ENCODE results near the gene EHMT1.
"Not testable (repeated sequence)": the region's sequence is repeated elsewhere in the genome, so short reads cannot be mapped to it uniquely, and the experiment has no call there.

The EHMT1 gene

DNA sequence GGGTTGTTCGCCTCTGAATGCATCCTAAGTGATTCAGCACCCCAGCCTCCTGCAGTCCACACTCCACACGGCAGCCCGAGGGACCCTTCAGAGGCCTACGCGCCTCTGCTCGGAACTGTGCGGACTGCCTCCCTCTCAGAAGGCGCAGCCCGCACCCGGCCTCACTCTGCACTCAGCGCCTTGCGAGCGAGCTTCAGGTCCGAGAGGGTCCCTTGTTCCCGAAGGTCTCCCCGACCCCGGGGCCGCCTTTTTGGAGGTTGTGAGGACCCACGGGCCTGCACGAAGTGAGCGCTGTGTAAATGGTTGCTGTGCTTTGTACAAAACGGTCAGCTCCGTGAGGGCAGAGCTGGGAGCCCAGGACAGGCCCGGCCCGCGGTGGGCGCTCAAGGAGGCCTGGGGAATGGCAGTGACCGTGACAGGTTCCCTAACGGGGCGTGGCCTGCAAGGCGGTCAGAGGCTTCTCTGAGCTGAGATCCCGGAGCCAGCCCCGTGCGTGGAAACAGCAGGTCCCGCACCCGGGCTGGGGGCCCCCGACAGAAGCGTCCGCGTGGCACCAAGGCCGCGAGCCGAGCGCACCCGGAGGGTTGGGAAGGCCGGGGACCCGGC lies 258.1 kb downstream of the EHMT1 start:
- DNase-seq, result no peak

DNA sequence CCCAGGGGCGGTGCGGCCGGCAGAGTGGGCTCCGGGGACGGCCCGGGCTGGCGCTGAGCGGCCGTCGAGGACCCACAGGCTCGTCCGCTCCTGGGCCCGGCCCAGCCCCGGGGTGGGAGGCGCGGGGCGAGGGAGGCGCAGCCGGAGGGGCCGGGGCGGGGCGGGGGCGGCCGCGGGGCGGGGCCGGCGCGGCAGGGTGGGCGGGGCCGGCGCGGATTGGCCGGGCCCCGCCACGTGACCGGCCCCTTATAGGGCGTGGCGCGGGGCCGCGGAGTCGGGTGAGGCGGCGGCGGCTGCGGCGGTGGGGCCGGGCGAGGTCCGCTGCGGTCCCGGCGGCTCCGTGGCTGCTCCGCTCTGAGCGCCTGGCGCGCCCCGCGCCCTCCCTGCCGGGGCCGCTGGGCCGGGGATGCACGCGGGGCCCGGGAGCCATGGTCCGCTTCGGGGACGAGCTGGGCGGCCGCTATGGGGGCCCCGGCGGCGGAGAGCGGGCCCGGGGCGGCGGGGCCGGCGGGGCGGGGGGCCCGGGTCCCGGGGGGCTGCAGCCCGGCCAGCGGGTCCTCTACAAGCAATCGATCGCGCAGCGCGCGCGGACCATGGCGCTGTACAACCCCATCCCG lies 258.8 kb downstream of the EHMT1 start, which contains the start of gene CACNA1B:
TSS of gene CACNA1B (plus strand) at position 277 of the 617 bp plus-strand sequence. CDS start at position 429, 152 bp downstream.
- not testable (repeated sequence) for DNase-seq

DNA sequence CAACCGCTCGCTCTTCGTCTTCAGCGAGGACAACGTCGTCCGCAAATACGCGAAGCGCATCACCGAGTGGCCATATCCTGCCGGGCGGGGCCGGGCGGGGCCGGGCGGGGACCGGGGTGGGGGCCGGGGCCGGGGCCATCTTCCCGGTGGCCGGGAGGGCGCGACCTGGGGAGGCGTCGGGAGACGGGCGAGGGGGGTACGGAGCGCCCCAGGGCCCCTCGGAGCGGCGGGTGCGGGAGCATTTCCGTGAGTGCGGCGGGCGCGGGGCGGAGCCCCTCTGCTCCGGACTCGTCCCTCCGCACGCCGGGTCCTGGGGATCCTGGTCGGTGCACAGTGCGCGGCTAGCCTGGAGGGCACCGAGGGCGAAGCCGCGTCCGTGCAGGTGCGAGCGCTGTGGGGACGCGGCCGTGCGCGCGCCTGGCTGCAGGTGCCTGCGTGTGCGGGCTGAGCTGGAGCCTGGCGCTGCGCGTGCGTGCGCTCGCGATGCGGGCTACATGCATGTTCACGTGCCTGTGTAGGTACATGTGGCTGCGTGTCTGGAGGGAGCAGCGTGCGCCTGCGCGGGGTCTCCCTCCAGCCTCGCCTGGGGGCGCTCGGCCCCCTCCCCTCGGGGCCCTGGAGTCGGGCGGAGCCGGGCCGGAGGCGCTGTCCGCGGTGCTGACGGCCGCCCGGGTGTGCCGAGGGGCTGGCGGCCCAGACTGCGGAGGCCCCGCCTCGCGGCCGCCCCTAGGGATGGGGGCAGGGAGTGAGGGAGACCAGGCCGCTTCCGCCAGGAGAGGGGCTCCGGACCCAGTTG lies 259.5 kb downstream of the EHMT1 start:
- DNase-seq, result peak; percentile 47

DNA sequence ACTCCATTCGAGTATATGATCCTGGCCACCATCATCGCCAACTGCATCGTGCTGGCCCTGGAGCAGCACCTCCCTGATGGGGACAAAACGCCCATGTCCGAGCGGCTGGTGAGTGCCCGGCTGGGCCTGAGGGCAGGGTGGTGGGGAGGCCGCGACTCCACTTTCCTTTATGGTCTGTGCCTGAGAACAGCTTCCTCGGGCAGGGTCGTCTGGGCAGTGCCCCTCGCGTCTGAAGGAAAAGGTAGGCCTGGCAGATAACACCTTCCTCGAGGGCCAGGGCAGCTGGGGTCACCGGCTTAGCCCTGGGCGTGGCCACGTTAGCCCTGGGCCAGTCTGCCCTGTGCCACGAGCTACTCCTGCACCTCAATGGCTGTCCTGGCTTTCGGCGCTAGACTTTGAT lies 260.2 kb downstream of the EHMT1 start:
- no peak for DNase-seq

DNA sequence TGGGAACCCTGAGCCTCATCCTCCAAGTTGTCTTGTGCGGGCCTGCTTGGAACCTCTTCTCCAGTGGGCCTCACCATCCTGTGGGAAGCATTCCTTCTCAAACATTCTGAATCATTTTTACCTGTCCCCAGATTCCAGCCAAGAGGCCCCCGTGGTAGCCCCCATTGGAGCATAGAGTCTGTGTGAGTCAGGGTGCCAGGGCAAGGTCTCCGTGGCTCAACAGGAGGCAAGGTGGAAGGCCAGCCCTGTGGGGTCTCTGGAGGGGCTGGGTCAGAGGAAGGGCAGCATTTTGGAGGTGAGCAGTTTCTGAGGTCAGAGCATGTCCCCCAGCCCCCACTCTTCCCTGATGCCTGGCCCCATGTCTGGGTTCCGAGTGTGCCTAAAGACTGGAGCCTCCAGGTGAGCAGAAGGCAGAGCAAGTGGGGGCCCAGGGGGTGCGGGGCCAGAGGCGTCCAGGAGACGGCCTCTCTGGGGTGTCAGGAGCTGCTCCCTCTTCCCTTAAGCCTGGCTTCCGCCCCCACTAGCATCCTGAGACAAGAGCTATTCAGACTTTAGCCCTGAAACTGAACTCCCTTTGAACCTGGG lies 260.9 kb downstream of the EHMT1 start:
- DNase-seq, result no peak

DNA sequence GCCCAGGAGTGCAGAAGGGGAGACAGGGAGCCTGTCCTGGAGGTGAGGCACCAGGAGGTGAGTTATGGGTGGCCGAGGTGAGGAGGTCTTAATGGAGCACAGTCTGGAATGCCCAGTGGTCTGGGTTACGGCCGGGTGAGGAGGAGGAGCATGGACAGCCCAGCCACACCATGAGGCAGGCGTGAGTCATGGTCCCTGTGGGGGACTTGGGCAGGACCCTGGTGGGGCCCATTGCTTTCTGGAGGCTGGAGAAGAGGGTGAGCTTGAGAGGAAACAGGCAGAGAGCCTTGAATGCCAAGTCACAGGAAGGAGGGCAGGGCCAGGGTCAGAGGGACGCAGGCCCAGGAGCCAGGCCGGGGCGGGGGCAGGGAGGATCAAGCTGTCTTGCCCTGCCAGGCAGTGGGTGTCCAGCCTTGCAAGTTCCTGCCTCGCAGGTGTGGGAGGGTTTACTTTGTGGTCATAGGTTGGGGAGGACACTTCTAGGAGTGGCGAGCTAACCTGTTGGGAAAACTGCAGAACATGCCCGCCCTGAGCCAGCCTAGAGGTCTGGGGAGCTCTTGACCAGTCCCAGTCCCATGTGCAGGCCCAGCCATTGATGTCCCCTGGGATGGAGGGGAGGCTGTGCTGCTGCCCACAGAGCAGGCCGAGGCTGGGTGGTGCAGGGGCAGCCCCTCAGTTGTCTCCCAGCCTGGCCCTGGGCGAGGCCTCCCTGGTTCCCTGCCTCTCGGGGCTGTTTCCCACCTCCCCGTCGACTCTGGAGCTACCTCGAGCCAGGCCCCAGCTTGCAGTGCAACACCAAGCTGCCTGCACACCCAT lies 261.6 kb downstream of the EHMT1 start:
- DNase-seq, result no peak

DNA sequence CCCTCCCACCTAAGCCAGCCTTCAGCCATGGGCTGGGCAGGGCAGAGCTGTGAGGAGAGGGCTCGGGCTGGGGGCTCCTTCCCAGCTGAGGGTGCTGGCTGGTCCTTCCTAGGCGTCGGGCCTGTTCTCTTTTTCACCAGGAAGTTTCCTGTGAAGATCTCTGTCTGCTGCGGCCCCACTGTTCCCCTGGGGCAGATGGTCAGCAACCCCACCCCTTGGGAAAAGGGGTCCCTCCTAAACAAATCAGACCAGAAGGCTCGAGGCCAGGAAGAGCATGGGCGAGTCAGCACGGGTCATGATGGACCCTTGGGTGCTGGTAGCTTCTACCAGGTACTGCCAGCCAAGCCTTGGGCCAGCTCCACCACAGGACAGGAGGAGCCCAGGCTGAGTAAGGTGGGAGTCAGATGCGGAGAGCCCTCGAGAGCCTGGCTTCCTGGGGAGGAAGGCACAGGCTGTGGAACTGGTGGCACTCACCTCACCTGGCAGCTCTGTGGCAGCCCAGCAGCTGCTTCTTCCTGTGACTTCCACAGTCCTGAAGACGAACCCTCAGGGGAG lies 262.2 kb downstream of the EHMT1 start:
- no peak for DNase-seq

DNA sequence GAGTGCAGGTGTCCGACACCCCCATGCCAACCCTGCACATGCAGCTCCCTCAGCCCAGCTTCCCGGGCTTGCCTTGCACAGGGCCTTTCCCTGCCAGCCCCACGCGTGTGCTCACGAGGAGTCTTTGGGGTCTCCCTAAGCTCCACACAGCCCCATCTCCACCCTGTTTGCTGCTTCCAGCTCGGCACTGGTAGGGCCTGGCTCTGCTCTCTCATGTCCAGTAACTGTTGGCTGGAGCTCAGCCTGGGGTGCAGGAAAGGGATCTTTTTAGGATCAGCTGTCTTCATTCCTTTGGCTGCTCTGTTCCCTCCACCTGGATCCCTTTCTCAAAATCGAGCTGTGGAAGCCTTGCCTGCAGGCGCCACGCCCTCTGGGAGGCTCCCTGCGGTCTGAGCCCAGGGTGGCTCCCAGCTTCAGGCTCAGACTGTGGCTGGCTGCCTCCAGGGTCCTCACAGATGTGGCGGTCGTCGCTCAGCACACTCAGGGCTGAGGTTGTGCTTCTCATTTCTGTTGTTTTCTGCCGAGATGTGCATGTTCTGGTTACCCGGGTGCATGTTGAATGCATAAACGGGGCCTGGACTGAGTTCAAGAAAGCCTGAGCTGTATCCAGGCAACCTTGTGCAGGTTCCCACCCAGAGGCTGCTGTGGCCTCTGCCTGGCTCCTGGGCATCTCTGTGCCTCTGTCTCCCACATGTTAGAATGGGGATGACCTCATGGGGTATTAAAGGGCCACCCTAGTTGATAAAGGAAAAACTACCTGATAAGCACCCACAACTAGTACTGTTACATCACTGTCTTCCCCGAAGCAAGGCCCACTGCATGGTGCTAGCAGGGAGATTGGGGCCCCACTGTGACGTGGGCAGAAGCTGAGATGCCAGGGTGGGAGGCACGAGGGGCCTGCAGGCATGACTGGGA lies 263.0 kb downstream of the EHMT1 start:
- DNase-seq, result no peak

DNA sequence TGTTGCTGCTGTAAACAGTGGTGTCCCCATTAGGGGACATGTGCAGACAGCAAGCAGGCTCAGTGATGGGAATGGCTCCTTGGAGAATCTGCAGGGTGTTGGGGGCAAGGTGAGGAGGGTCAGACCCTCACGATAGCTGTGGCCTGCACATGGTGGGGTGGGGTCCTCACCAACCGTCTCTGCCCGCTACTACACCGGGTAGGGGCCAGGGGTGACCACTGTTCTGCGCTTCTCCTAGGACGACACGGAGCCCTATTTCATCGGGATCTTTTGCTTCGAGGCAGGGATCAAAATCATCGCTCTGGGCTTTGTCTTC lies 263.7 kb downstream of the EHMT1 start:
- DNase-seq, result no peak

DNA sequence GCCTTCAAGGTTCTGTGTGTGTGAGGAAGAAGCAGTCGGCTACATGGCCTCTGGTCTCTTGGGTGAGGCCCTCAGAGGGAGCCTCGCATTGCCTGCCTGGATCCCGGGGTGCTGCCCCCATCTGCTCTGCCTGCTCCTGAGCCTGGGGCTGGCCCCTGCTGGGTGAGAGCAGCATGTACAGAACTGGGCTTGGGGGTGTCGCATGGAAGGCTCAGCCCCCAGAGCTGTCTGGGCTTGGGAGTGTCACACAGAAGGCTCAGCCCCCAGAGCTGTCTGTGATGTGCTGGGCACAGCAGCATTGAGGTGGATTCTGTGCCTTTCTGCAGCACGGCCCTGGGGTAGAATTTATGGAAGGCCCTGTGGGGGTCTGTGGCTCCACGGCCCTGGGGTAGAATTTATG lies 265.2 kb downstream of the EHMT1 start:
- not testable (repeated sequence) for DNase-seq

DNA sequence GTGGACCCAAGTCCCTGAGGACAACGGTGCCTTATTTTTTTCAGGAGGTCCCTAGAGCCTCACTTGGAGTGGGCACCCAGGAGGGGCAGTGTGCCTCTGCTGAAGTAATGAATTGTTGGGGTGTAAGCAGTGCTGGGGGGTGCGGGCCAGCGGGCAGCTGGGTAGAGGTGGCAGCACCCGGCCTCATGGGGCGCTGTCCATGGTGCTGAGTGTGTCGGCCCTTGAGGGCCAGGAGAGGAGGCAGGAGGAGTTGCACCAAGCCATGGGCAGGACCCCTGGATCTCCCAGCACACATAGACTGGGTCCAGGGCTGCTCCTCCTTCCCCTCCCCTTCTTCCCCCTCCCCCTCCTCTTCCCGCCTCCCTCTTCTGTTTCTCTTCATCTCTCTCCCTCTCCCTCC lies 265.7 kb downstream of the EHMT1 start:
- DNase-seq, result peak; percentile 34

DNA sequence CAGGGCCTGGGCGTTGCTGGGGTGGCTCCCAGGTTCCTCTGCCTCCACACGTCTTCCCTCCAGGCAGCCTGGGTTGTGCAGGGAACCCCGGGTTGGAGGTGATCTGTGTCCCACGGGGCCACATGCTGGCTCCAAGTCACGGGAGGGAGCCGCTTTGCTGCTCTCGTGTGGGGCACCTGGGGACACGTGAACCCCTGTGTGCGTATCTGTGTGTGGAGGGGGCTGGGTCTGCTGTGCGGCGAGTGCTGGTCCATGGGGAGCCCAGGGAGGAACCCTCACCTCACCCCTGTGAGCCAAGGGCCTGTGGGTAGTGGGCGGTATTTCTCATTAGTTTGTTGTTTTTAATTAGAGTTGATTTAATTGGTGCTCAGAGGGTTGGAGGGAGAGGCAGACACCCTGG lies 266.3 kb downstream of the EHMT1 start:
- not testable (repeated sequence) for DNase-seq
